AG04450 (cell line): ENCODE measurements around the gene RNFT1. TPM values are rescaled to one million over a fixed set of nuclear protein-coding genes. Genes with fewer than 3 reads are reported as not detected.
"Not testable (repeated sequence)": the region's sequence is repeated elsewhere in the genome, so short reads cannot be mapped to it uniquely, and the experiment has no call there.

Source experiments
- CTCF ChIA-PET: fragments of 300-600, 350-600 bp; formaldehyde crosslinking; extraction: SDS; loops from one replicate; lab custom pipeline; 2022; ENCODE audit warnings: antibody characterized with exemption, inconsistent platforms; lab: Charles Lee
- POLR2A ChIA-PET: fragments of 350-600 bp; formaldehyde crosslinking; extraction: SDS; loops from one replicate; lab custom pipeline; 2021; ENCODE audit warnings: antibody characterized with exemption, inconsistent platforms; lab: Yijun Ruan, JAX
- DNase-seq: peaks from one replicate; pipeline ENCODE4 v3.0.0-alpha.2; 2011; ENCODE audit warnings: low read depth, low spot score
- H3K27ac ChIP-seq: one replicate; pipeline ENCODE4 v1.5.1; 2012; ENCODE audit warnings: low read depth, low read length, control low read depth
- H3K27me3 ChIP-seq: one replicate; pipeline ENCODE4 v1.6.0; 2012; ENCODE audit warnings: low read length; ENCODE audit not compliant: control insufficient read depth, insufficient read depth
- H3K4me3 ChIP-seq: 2 replicates; pipeline ENCODE4 v1.5.1; 2011; ENCODE audit warnings: mild to moderate bottlenecking, low read depth, low read length, control low read depth
- H3K9me3 ChIP-seq: 2 replicates; pipeline ENCODE4 v1.5.1; 2012; ENCODE audit warnings: low read length; ENCODE audit not compliant: control insufficient read depth, insufficient read depth
- CTCF ChIP-seq: IDR thresholded peaks from 2 replicates; pipeline ENCODE4 v1.5.1; 2011; ENCODE audit warnings: low read depth, low read length, control low read depth, inconsistent platforms
- polyA minus RNA-seq: library from RNA; depleted of rRNA, polyadenylated mRNA; stranded (reverse); fragments of >200 nt; gene quantifications from 2 replicates; pipeline ENCODE4 v1.2.3, GENCODE V29; 2011; rRNA and poly(A)+ RNA removed
- polyA plus RNA-seq: library from polyadenylated mRNA; depleted of rRNA; stranded (reverse); fragments of >200 nt; gene quantifications from 2 replicates; pipeline ENCODE4 v1.2.3, GENCODE V29; 2011; rRNA removed

The RNFT1 gene
- 16.4 and 20.8 TPM in 2 replicates for polyA plus RNA-seq
- polyA minus RNA-seq = 12.4 TPM in 2 replicates

DNA sequence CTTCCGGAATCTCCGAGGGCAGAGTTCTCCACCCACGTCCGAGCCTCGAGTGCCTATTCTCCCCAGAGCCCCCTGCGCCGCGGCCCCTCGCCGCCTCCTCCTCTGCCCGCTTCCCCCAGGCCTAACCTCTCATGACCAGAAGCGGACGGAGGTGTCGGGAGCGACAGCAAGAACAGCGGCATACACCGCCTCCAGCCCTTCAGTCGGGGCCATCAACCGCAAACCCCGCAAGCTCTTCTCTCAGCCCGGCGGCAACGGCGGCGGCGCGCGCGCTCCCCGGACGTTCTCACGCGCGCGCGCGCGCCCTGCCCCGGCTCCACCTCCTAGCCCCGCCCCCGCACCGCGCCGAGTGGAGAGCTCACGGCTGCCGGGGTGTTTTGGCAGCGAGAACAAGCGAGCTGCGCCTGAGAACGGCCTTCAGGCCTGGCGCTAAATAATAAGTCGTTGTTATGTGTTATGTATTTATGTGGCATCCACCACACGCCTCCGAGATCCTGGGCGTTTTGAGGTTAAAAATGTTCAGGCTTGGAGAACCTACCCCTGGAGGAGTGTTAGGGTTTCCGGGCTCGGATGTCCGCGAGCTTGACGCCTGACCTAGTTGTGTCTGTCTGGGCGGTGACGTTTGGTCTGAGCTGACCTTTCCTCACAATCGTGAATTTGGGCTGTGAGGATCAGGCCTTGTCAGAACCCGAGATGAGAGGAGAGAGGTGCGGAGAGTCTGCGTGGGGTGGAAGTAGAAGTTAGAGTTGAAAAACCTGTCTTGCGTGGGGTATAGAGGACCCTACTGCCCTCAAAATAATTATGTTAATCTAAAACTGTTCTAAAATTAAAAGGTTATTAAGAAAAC lies at the start of gene RNFT1:
TSS of gene RNFT1 (minus strand) at position 259 of the 847 bp plus-strand sequence. CDS start at position 182, 77 bp downstream.
- H3K27me3 ChIP-seq = no peaks in the 10 kb centered on the region
- TF ChIP-seq CTCF = no peak
- H3K4me3 ChIP-seq = peak within 1 kb of the TSS; percentile 85
- ChIA-PET CTCF (interaction anchor here (0.7 to 3.5 kb wide), 5 partner anchors 49 to 91 kb away, joined by 3 to 16 read pairs (median 4); no protein-coding TSS in a partner anchor), POLR2A (interaction anchor here (0.5 to 1.1 kb wide), 4 partner anchors 41 to 127 kb away, joined by 3 read pairs; no protein-coding TSS in a partner anchor)
- peak within 1 kb of the TSS; percentile 93 for H3K27ac ChIP-seq
- peak; percentile 32 for DNase-seq
- H3K9me3 ChIP-seq = no peaks in the 10 kb centered on the region

DNA sequence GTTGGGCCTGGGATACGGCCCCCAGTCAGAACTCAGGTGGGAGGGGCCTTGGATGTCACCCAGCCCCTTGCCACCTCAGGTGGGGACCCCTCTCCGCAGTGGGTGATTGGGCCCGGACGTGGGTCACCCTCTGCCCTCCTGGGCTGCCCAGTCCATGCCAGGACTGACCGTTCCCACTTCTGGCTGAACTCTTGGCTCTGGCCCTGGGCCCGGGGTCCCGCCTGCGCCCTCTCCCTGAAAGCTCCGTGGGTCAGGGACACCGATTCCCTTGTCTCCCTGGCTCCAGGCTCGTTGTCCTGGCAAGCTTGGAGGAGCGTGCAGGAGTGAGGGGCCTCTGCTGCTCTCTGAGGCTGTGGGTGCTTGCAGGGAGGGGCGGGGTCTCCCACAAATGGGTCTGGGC lies 44.8 kb upstream of the RNFT1 start:
- POLR2A ChIA-PET, CTCF ChIA-PET, DNase-seq, H3K9me3 ChIP-seq, H3K27me3 ChIP-seq, H3K27ac ChIP-seq, H3K4me3 ChIP-seq: not testable (repeated sequence)

DNA sequence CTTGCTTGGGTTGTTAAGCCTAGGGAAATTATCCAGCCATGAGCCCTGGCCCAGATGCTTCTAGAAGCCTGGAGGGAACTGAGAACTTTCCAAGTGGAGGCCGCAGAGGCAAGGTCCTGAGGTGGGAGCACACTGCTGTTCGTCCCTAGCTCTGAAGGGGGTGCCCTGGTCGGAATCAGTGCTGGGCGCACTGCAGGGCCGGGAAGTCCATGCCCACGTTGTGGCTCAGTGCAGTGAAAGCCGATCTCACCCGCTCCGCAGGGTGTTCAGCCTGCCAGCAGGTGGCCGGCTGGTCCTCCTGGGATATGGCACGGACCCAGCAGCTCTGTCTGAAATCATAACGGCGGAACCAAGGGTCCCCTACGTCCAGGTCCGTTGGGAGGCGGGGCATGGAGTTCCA lies 43.8 kb upstream of the RNFT1 start:
- POLR2A ChIA-PET, H3K9me3 ChIP-seq, DNase-seq, H3K27me3 ChIP-seq, CTCF ChIA-PET, H3K4me3 ChIP-seq, H3K27ac ChIP-seq: not testable (repeated sequence)

- TF ChIP-seq CTCF = no peak
- no peak for DNase-seq
- H3K27me3 ChIP-seq = peaks cover 6% of the 10 kb centered on the region
- no peak overlapping the region for H3K4me3 ChIP-seq
- no peaks in the 10 kb centered on the region for H3K9me3 ChIP-seq
- CTCF ChIA-PET = no interaction called here
- POLR2A ChIA-PET = interaction anchor here (0.9 kb wide), 1 partner anchor 41 kb away, joined by 3 read pairs; the partner anchor contains the start of gene RNFT1
- H3K27ac ChIP-seq = no peak overlapping the region
These were observed 41.6 kb upstream of the RNFT1 start for GRCh38 chr17:60006160-60006559.

DNA sequence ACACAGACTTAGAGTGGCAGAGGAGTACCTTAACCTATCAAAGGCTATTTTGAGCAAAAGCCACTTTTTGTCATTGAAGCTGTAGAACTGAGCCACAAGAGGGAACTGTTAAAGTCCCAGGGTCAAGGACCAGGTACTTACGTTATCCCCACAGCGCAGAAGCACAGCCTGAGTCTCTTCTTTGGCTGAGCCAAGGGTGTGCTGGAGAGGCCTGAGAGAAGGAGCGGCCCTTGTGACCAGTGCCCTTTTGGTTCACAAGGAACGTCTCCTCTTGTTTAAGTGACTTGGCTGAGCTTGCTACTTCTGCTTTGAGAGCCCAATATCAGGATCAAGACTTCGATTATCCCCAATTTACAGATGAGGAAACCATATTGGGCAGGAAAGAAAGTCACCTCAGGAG lies 40.0 kb upstream of the RNFT1 start:
- H3K27ac ChIP-seq, DNase-seq, H3K27me3 ChIP-seq, CTCF ChIA-PET, H3K4me3 ChIP-seq, H3K9me3 ChIP-seq, POLR2A ChIA-PET: not testable (repeated sequence)

- POLR2A ChIA-PET, H3K27ac ChIP-seq, H3K9me3 ChIP-seq, CTCF ChIA-PET, H3K4me3 ChIP-seq, DNase-seq, H3K27me3 ChIP-seq: not testable (repeated sequence)
These were observed 37.9 kb upstream of the RNFT1 start for GRCh38 chr17:60002405-60002804.

DNA sequence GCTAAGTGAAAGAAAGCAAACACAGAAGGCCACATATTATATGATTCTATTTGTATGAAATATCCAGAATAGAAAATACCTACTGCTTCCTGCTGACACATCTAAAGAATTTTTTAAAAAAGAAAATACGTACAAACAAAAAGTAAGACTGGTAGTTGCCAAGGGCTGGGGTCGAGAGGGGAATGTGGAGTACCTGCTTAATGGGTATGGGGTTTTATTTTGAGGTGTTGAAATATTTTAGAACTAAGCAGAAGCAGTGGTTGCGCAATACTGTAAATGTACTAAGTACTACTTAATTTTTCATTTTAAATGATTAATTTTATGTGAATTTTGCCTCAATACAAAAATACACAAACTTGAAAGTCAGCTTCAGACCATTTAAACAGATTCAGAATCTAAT lies 32.1 kb upstream of the RNFT1 start:
- H3K27ac ChIP-seq, POLR2A ChIA-PET, H3K9me3 ChIP-seq, CTCF ChIA-PET, H3K27me3 ChIP-seq, H3K4me3 ChIP-seq, DNase-seq: not testable (repeated sequence)

- CTCF ChIA-PET = not testable (repeated sequence)
These were observed 10.6 kb upstream of the RNFT1 start for GRCh38 chr17:59975166-59975565.

DNA sequence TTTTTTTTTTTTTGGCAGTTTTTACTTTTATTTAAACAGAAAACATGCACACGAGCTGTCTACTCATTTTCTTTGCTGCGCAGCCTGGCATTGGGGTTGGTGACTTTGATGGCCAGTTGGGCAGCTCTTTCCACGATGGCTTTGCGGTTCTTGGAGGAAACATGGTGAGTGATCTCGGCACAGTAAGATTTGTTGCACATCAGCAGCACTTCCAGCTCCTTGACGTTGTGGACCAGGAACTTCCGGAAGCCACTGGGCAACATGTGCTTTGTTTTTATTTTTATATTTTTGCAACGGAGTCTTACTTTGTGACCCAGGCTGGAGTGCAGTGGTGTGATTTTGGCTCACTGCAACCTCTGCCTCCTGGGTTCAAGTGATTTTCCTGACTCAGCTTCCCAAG lies 8.9 kb upstream of the RNFT1 start:
- H3K27ac ChIP-seq, H3K9me3 ChIP-seq, DNase-seq, H3K27me3 ChIP-seq, POLR2A ChIA-PET, H3K4me3 ChIP-seq: not testable (repeated sequence)
- CTCF ChIA-PET = interaction anchor here (1.2 kb wide), 1 partner anchor 59 kb away, joined by 6 read pairs; no protein-coding TSS in a partner anchor

More at GRCh38 chr17:59975166-59975565, 10.6 kb upstream of the RNFT1 start:
- H3K27me3 ChIP-seq, H3K4me3 ChIP-seq, H3K9me3 ChIP-seq, DNase-seq, H3K27ac ChIP-seq, POLR2A ChIA-PET: not testable (repeated sequence)
